ENCODE results near the gene VPS26B.

The VPS26B gene

DNA sequence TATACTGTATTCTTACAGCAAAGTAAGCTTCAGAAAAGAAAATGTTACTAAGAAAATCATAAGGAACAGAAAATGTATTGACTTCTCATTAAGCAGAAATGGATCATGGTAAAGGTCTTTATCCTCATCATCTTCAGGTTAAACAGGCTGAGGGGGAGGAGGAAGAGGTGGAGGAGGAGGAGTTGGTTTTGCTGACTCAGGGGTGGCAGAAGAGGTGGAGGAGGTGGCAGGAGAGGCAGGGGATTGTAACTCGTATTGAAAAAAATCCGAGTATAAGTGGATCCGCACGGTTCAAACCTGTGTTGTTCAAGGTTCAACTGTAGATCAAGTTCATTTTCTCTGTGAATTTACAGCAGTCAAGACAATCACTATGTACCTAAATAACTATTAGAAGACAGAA is 64.7 kb downstream of the VPS26B start:
- peak; percentile 2 for DNase-seq (ENCODE audit: low spot score)
- H3K27me3 Mint-ChIP-seq (ENCODE audit: low read depth): no peaks in the 10 kb centered on the region
- no peaks in the 10 kb centered on the region for H3K4me1 Mint-ChIP-seq (ENCODE audit: low read depth)
- H3K27ac Mint-ChIP-seq: no peak overlapping the region
- H3K9me3 Mint-ChIP-seq: no peaks in the 10 kb centered on the region
- peaks cover 1% of the 10 kb centered on the region for H3K36me3 Mint-ChIP-seq (ENCODE audit: low read depth)
- no peak overlapping the region for H3K4me3 Mint-ChIP-seq

DNA sequence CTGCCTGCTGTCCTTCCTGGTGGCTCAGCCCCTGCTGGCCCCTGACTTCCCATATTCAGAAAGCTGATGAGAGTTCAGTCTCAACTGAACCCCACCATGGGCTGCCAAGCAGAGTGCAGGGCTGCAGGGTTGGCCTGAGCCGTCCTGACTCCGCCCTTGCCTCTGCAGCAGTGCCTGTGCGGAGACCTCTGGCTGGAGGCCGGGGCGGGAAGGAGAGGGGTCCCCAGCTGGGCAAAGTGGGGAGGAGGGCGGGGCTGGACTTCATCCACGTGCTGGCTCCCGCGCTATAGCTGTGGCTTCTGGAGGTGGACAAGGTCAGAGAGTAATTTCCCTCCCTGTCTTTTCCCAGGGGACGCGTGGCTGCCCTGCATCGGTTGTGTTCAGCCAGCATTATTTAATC is 65.3 kb downstream of the VPS26B start:
- Mint-ChIP-seq H3K27me3 (ENCODE audit: low read depth) (no peaks in the 10 kb centered on the region), H3K36me3 (ENCODE audit: low read depth) (peaks cover 4% of the 10 kb centered on the region), H3K9me3 (no peaks in the 10 kb centered on the region), H3K4me3 (no peak overlapping the region), H3K27ac (no peak overlapping the region), H3K4me1 (ENCODE audit: low read depth) (no peaks in the 10 kb centered on the region)
- DNase-seq (ENCODE audit: low spot score): no peak

DNA sequence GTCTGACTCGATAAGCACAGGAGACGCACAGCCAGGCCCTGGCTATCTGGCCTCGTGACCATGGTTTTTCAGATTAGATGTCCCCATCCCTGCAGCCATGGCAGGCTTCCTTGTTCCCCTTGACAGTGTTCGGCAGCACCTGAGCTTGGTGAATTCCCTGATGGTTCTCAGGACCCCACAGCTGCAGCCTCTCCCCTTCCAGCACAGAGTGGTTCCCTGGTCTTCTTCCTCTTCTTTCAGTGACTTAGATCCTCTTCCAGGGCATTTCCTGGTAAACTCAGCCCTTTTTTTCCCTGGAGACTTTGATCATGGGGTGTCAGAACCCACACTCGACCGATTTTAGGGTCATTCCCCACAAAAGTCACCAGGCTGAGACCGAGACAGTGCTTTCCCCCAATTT is 66.2 kb downstream of the VPS26B start:
- H3K4me3 Mint-ChIP-seq: no peak overlapping the region
- H3K27ac Mint-ChIP-seq: no peak overlapping the region
- H3K9me3 Mint-ChIP-seq: no peaks in the 10 kb centered on the region
- no peaks in the 10 kb centered on the region for H3K4me1 Mint-ChIP-seq (ENCODE audit: low read depth)
- DNase-seq (ENCODE audit: low spot score): no peak
- H3K27me3 Mint-ChIP-seq (ENCODE audit: low read depth): no peaks in the 10 kb centered on the region
- peaks cover 9% of the 10 kb centered on the region for H3K36me3 Mint-ChIP-seq (ENCODE audit: low read depth)

DNA sequence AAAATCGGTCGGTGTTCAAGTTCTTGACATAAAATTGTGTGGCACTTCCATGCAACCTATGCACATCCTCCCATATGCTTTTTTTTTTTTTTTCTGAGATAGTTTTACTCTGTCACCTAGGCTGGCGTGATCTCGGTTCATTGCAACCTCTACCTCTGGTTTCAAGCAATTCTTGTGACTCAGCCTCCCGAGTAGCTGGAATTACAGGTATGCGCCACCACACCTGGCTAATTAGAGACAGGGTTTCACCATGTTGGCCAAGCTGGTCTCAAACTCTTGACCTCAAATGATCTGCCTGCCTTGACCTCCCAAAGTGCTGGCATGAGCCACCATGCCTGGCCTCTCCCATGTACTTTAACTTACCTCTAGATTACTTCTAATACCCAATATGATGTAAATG is 66.7 kb downstream of the VPS26B start:
- Mint-ChIP-seq H3K27ac (no peak overlapping the region), H3K9me3 (no peaks in the 10 kb centered on the region), H3K4me1 (ENCODE audit: low read depth) (no peaks in the 10 kb centered on the region), H3K36me3 (ENCODE audit: low read depth) (peaks cover 12% of the 10 kb centered on the region), H3K27me3 (ENCODE audit: low read depth) (no peaks in the 10 kb centered on the region), H3K4me3 (no peak overlapping the region)
- DNase-seq (ENCODE audit: low spot score): no peak

DNA sequence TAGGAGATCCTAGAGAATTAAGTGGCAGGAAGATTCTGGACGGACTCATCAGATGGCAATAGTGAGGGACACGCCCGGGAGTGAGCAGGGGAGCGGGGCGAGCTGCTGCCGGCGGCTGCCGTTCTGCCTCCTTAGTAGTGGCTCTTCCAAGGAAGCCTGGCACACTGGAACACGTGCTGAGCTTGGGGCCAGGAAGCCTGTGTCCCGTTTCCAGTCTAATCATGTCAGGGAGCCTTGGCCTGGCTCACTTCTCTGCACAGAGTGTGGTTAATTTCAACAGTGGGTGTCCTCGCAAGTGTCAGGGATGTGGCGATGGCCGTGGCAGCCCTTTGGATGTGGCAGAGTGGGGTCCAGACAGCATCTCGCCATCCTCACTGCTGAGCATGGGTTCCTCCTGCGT is 68.2 kb downstream of the VPS26B start:
- no peak overlapping the region for H3K4me3 Mint-ChIP-seq
- H3K27ac Mint-ChIP-seq: no peak overlapping the region

DNA sequence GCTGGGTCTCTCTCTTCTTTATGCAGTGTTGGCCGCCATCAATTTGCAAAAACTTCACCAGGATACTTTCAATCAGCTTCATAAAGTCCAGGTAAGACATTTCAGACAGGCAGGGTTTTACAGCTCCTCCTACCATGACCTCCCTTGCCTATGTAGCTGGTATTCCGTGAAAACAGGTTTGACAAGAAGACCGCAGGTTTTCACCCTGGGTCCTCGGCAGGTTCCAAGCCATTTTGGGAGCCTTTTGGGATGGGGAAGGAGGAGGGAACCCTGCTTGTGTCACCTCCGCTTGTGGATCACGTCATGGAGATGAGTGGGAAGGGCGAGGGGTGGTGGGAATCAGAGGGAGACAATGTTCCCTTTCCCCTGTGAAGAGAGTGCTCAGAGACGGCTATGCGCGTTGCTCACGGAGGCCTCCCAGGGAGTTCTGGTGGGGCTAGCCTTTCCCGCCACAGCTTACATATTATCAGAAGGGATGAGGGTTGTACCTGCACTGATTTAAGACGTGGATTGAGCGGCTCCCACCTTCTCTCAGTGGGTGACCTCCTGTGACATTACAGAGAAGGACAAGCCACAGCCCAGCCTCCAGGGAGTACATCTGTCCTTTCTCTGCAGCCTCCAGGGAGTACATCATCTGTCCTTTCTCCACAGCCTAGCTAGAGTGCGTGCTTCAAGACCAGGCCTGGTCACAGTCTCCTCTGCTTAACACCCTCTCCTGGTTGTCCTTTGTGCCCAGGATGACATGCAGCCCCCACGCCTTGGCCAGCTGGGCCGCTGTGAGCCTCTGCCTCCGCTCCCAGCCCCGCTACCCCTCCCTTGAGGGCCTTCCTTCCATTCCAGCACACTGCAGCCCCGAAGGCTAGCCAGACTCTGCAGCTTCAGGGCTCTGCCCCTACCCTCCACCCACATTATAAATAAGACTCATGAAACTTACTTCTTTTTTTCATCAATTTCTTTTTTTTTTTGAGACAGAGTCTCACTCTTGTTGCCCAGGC is 68.9 kb downstream of the VPS26B start:
- no peak for DNase-seq (ENCODE audit: low spot score)
- H3K27ac Mint-ChIP-seq: no peak overlapping the region

More for the DNA sequence above, 68.2 kb downstream of the VPS26B start:
- no peaks in the 10 kb centered on the region for H3K4me1 Mint-ChIP-seq (ENCODE audit: low read depth)
- no peak for DNase-seq (ENCODE audit: low spot score)
- H3K36me3 Mint-ChIP-seq (ENCODE audit: low read depth): peaks cover 12% of the 10 kb centered on the region
- no peaks in the 10 kb centered on the region for H3K9me3 Mint-ChIP-seq
- no peaks in the 10 kb centered on the region for H3K27me3 Mint-ChIP-seq (ENCODE audit: low read depth)

DNA sequence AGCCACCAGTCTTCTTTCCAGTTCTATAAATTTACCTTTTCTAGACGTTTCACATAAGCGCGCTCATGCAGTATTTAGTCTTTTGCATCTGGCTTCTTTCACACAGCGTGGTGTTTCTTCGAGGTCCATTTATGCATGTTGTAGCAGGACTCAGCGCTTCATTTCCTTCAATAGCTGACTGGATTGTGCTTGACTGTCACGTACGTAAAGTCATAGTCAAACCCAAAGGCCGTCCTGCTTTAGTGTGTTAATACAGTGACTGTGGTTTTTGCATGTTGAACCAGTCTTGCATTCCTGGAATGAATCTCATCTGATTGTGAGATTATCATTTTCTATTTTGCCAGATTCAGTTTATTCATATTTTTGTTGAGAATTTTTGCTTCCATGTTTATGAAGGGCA is 70.2 kb downstream of the VPS26B start:
- Mint-ChIP-seq H3K36me3 (ENCODE audit: low read depth) (peaks cover 16% of the 10 kb centered on the region), H3K27ac (no peak overlapping the region), H3K9me3 (no peaks in the 10 kb centered on the region), H3K27me3 (ENCODE audit: low read depth) (no peaks in the 10 kb centered on the region), H3K4me3 (no peak overlapping the region), H3K4me1 (ENCODE audit: low read depth) (no peaks in the 10 kb centered on the region)
- no peak for DNase-seq (ENCODE audit: low spot score)

More for the DNA sequence above, 68.9 kb downstream of the VPS26B start:
- Mint-ChIP-seq H3K9me3 (no peaks in the 10 kb centered on the region), H3K27me3 (ENCODE audit: low read depth) (no peaks in the 10 kb centered on the region), H3K4me3 (no peak overlapping the region), H3K4me1 (ENCODE audit: low read depth) (no peaks in the 10 kb centered on the region), H3K36me3 (ENCODE audit: low read depth) (peaks cover 12% of the 10 kb centered on the region)

Measured in T-helper 2 cell treated with Interferon-gamma antibody and Interleukin-4, amounts not matched to agents 5 μg/mL and 100 μg/mL, for 36 hours (primary cell).